NCI-H2171 (cell line): ENCODE results near the gene ETV7.

Experiments
- DNase-seq: peaks from one replicate; lab custom pipeline; 2025; lab: John Stamatoyannopoulos, UW

The ETV7 gene

GRCh38 chr6:36319821-36320220 is 67.6 kb downstream of the ETV7 start:
- DNase-seq = no peak

- no peak for DNase-seq
These were observed 68.1 kb downstream of the ETV7 start for GRCh38 chr6:36319436-36319762.

- DNase-seq = no peak
These were observed 68.6 kb downstream of the ETV7 start for GRCh38 chr6:36318690-36319435.

GRCh38 chr6:36317623-36318022 is 69.8 kb downstream of the ETV7 start:
- no peak for DNase-seq
